HG03066 (cell line): ENCODE measurements around the gene TULP1.
"Not testable (repeated sequence)": the region's sequence is repeated elsewhere in the genome, so short reads cannot be mapped to it uniquely, and the experiment has no call there.

ENCODE experiments used
- ATAC-seq: cut with Tn5 transposase; IDR thresholded peaks from one replicate; pipeline ENCODE4 v1.9.1; 2021; ENCODE audit warnings: low read depth; ENCODE audit not compliant: unreplicated experiment

Gene TULP1

DNA sequence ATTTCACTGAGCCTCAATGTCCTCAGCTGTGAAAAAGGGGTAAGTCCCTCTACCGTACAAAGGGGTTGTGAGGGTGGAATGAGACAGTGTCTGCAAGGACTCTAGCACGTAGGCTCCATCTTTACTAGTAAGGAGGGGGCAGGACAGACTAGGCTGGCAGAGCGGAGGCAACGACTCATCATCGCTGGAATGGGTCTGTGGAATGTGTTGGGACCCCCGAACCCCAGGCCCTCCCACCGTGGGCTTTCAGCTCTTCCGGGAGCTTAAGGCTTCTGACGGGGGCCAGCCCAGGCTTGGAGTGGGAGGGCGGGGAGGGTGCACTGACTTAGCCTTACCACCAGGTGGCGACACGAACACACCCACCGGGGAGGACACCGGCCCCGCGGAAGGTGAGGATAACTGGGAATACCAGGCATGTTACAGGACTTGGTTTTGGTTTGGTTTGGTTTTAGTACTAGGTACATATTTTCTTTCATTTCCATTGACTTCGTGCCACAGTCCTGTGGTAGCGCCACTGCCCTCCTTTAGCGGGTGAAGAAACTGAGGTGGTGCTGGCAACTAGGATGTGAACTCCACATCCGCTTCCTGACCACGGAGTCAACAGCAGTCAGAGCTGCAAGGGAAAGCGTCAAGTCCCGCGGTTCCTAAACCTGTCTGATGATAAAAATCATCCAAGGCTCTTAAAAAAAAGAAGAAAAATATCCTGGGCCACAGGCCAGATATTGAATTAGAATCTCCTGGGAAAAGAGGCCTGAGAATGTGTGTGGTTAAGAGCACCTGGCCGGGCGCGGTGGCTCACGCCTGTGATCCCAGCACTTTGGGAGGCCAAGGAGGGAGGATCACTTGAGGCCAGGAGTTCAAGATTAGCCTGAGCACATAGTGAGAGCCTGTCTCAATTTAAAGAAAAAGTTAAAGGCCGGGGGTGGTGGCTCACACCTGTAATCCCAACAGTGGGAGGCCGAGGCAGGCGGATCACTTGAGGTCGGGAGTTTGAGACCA lies 10.3 kb upstream of the TULP1 start:
- no peak for ATAC-seq

DNA sequence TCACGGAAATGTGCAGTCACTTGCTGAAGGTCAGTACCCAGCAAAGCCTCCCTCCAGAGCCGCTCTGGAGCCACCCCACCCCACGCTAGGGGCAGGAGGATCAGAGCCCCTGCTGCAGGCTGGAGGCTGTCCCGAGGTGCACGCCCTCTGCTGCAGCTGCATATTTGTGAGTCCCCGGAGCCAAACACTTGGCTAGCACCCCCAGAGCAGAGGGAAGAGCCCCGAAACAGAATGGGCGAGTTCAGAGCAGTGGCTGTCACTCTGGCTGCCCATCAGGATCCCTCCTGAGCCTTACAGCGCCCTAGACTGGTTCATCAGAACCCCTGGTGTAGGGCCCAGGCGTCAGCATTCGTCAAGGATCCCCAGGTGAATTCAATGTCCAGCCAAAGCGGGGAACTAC lies 9.5 kb upstream of the TULP1 start:
- no peak for ATAC-seq

DNA sequence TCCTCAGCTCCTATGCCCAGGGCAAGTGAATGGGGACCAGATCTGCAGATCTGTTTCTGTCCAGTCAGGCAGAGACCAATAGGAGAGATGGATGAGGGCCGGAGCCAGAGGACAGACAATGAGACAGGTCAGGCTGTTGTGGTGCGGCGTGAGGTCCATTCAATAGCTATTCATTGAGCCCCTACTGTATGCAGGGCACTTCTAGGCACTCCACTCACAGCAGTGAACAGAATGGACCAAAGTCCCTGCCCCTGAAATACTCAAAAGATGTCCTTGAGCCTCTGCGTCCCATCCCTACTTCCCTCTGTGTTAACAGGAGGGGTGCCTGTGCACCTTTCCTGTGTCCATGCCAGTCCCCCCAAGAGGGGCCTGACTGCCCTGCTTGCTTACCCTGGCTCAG lies 8.5 kb upstream of the TULP1 start:
- no peak for ATAC-seq

DNA sequence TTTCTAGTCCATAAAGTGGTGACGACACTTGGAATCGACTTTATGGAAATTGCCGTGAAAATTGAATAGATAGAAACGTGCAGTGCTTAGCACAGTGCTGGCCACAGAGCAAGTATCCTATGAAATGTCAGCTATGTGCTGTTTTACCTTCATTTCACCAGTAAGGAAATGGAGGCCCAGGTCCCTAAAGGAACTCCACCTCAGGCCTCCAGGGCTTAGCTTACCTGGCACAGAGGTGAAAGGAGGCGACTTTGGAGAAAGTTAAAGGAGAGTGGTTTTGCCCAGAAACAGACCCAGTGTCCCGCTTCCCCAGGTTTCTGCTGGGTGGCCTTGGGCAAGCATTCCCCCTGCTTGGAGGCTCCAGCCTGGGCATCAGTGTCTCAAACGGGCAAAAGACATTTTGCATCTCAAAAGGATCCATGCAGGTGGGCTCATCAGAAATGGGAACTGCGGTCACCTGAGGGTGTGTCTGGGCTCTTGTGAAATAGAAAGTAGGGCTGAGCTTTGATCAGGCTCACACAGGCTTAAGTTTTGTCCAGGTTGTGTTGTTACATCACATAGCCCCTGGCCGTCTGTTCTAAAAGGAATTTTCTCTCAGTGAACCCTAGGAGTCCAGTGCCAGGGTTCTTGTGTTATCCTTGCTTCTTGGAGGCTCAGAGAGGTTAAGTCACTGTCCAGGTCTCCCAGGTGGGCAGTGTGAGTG lies 6.8 kb upstream of the TULP1 start:
- ATAC-seq: no peak

DNA sequence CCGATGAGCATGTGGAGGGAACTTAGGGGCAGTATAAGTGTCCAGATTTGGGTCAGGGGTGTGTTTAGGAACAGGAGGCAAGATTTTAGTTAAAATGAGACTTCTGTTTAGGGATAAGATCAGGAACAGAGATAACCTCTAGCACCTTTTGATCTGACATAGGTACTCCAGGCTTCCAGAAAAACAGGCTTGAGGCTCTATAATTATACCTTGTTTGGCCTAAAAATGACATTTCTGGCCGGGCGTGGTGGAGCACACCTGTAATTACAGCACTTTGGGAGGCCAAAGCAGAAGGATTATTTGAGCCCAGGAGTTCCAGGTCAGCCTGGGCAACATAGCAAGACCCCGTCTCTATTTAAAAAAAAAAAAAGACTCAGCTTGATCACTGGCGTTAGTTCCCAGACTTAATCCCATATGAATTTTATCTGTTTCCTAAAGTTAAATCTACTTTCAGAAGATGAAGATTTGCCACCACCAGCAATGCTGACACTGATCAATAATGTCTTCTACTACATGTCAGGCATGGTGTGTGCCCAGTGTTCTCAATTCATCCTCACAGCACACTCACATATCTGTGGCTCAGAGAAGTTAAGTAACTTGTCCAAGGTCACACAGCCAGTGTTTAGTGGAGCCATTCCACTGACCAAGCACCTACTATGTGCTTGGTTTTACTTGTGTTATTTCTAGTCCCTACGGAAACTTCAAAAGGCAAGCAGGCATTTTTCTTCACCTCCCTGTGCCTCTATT lies 6.0 kb upstream of the TULP1 start:
- no peak for ATAC-seq

DNA sequence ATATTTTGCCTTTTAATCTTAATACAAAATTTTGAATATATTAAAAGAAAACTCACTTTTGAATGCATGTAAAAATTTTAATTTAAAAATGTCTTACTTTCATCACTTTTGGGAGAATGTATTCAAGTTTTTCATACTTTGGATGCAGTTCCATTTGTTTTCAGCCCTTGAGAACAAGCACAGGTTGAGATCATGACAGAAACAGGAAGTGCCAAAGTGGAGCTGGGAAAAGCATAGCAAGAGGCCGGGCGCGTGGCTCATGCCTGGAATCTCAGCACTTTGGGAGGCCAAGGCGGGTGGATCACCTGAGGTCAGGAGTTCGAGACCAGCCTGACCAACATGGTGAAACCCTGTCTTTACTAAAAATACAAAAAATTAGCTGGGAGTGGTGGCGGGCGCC lies 5.3 kb upstream of the TULP1 start:
- ATAC-seq: not testable (repeated sequence)

DNA sequence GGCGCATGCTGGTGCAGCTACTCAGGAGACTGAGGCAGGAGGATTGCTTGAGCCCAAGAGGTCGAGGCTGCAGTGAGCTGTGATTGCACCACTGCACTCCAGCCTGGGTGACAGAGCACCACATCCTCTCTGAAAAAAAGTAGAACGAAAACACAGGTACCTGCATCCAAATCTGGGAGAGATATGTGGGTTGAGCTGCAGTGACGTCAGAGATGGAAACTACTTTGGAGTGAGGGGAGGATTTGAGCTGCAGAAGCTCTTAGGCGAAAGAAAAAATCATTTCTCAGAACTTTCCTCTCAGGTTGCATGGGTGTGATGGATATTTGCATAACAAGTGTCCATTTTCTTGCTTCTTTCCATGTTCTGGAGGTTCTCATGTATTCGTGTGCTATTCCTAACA lies 4.0 kb upstream of the TULP1 start:
- no peak for ATAC-seq

DNA sequence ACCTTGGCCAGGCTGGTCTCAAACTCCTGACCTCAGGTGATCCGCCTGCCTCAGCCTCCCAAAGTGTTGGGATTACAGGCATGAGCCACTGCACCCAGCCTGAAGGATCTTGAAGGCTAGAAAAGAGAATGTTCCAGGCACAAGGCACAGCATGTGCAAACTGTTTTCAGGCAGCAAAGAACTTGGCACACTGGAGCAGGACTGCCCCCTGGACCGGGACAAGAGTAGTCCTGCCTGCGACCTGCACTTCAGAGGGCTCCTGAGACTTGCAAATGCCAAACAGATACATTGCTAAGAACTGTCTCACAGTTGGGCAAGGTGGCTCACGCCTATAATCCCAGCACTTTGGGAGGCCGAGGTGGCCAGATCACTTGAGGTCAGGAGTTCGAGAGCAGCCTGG lies 3.2 kb upstream of the TULP1 start:
- ATAC-seq: not testable (repeated sequence)

DNA sequence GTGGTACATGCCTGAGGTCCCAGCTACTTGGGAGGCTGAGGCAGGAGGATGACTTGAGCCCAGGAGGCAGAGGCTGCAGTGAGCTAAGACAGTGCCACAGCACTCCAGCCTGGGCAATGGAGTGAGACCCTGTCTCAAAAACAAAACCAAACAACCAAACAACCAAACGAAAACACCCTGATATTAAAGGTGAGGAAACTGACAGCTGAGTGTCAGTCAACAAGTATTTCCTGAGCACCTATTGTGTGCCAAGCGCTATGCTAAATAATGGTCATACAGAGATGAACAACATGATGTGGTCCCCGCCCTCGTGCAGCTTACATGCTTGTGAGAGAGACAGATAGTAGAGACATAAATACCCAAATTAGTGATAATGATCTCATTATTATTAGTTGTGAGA lies 1.9 kb upstream of the TULP1 start:
- ATAC-seq: no peak

DNA sequence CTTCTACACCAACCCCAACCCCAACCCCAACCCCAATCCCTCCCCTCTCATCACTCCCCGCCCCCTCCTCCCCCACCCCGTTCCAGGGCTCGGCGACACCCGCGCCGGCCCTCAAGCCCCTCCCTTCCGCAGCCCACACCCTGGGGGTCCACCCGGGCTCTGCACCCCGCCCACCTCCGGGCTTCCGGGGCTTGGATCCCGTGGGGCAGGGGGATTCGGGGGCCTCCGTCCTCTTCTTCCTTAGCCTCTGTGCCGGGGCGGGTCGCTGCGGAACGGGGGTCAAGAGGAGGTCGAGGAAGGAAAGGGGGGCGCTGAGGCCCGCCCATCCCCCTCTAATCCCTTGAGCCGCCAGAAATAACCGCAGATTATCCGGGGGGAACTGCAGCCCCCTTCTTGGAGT lies 690 bp downstream of the TULP1 start:
- no peak for ATAC-seq

DNA sequence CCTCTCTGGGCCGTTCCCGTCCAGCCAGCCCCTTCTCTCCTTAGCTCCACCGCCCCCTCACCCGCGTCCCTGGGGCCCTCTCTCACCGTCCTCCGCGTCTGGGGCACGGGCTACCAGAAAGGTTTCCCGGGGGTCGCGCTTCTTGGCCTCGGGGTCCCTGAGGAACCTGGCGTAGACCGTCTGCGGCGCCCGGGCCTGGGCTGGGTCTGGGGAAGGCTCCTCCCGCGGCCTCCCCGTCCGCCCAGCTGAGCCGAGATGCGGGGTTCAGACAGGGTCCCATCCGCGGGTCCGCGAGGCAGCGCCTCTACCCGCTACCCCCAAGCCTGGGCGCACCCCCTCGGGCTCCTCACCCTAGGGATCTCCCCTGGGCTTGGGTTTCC lies 1.1 kb downstream of the TULP1 start:
- ATAC-seq: no peak

DNA sequence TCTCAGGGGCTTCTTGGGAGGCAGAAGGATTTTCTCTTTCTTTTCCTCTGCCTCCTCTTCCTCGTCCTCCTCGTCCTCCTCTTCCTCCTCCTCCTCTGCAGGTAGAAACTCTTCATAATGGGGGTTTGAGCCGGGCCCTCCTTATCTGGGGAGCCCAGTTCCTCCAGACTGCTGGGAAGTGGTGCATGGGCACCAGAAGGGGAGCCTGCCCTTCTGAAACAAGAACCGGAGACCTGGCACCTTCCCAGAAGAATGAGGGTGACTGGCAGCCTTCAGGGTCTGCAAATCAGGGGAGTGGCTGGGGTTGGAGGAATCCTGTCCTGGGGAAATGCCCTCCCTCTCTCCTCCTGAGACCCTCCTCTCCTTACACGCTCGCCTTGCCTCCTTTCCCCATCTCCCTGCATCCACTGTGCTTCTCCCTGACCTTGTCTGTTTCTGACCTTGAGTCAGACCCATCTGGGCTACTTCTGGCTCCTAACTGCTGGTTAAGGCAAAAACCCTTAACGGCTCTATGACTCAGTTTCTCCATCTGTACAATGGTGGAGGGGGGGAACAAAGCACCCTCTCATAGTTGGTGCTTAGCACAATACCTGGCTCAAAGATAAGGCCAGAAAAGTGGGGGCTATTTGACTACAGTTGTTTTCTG lies 1.7 kb downstream of the TULP1 start:
- ATAC-seq: no peak

DNA sequence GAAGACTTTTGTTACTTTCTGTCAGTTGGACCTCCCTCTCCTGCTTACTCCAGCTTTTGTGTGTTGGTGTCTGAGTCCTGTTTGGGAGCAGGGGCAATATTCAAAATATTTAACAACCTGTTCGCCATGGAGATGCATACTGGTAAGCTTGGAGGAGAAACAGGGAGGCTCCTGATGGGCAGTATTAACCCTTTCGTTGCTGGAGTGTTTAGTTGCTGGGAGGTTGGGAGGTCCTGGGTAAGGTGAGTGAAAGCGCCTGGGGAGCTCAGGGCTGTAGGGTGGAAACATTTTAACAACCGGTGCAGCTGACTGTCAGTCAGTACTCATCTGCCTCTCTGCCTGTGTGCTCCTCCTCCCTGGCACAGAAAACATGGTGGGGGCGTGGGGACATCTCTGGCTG lies 4.2 kb downstream of the TULP1 start:
- no peak for ATAC-seq

DNA sequence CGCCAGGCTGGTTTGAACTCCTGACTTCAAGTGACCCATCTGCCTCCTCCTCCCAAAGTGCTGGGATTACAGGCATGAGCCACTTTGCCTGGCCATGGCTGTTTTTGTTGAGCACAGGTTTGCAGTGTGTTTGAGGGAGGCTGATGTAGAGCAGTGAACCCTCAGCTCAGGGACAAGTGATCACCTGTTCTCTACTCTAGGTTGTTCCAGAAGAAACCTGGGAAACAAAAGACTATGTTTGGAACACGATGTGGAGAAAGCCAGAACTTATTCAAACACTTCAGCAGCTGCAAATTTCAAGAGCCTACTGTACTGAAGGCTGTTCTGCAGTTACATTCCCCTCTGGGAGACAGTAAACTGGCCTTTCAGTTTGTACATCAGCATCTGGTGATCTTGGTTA lies 4.7 kb downstream of the TULP1 start:
- no peak for ATAC-seq

DNA sequence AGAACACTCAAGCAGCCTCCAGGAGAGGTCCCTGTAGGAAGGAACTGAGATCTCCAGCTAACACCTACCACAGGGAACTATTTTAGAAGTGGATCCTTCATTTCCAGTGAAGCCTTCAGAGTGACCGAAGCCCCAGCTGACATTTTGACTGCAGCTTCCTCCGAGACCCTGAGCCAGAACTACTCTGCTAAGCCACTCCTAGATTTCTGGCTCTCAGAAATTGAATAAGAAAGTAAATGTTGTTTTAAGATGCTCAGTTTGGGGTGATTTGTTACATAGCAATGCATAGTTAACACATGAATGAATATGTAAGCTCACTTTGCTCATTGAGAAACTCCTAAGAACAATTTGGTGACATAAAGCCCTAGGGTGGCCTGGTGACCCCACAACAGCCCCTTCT lies 5.5 kb downstream of the TULP1 start:
- no peak for ATAC-seq

DNA sequence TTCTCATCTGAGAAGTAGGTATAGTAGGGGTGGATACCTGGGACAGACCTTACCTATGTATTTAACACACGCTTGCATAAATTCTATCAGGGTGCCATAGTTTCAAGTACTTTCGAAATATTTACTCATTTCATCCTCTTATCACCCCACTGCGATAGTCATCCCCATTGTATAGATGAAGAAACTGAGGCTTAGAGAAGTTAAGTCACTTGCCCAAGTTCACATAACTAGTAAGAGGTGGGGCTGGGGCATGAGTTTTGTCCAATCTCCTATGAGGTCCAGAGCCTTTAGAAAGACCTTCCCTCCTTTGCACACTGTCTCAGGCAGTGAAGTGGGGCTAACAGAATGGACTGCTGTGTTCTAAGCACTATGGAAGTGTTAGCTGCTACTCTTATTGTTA lies 6.2 kb downstream of the TULP1 start:
- no peak for ATAC-seq

DNA sequence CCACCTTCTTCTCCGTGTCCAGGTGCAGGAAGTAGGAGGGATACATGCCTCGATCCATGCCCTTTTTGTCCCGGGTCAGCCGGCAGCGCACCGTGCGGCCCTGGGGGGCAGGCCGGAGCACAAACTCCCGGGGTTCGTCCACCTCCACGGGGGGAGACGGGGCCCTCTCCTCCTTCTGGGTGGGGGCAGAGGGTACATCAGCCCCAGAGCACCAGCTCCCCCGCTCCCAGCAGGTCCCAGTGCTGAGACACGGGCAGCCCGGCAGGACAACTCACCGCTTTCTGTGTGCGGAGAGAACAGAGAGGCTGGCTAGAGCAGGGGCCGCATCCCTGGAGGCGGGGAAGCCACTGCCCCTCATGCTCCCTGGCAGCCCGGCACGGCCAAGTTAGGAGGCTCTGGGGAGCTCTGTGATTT lies 6.7 kb downstream of the TULP1 start:
- no peak for ATAC-seq

DNA sequence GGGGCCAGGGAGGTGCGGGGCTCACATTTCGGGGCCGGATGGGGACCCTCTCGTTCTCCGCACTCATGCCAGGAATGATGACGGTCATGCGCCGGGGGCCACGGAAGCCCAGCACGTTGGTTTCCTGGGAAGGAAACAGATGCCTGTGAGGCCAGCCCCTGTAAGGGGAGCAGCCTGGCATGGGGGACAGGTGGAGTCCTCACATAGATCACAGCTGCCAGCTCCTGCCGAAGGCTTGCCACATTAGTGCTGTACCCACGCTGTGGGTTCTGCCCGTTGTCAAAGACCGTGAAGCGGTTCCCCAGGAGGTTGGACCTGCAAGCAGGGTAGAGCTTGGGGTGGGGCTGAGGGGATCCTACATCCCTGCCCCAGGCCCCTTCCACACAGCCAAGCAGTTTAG lies 9.2 kb downstream of the TULP1 start:
- no peak for ATAC-seq

DNA sequence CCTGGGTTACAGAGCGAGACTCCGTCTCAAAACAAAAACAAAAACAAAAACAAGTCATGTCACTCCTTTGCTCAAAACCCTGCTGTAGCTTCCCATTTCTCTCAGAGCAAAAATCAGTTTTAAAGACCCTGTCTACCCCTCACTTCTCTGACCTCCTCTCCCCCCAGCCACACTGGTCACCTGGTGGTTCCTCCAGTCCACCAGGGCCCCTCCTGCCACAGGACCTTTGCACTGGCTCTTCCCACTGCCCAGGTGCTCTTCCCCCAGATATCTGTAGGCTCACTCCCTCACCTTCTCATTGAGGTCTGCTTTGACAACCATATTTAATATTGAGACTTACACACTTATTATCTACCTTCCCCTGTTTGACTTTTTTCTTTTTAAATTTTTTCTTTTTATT lies 10.9 kb downstream of the TULP1 start:
- no peak for ATAC-seq

DNA sequence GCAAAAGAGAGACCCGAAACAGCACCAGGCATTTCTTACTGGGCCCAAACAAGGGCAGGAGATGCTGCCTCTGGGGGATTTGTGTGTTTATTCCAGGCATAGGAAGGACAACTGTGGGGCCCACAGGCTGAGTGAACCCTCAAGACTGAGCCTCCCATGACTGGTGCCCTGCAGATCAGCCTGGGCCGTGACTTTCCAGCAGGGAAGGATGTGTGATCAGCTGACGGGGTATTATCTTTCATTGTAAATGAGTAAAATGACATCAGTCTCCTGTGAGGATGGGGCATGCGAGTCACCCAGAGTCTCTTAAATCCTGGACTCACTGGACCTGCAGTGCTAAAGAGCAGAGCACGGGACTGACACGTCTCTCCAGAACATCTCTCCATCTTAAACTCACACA lies 11.9 kb downstream of the TULP1 start:
- no peak for ATAC-seq

DNA sequence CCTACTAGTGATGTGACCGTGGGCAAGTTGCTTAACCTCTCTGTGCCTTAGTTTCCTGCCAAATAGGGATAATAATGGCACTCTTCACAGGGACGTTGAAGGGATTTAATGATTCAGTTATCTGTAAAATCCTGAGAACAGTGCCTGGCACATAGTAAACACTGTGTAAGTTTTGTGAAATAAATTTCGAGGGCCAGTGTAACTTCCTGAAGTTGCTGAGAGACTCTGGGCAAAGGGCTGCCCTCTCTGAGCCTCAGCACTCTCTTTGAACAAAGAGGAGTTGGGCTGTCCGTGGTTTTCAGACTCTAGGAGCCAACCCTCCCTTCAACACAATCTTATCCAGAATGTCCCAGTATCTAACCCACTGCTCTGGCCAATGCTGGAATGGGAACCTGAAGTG lies 13.3 kb downstream of the TULP1 start:
- ATAC-seq: no peak
